Measurements from ENCODE around the gene PGP.

The PGP gene

GRCh38 chr16:2237493-2238149, 23.0 kb upstream of the PGP start:
- in situ Hi-C loops (cut with MboI; ENCODE audit: low sequenced_read_pairs), result no loop called here

- in situ Hi-C loops (cut with MboI; ENCODE audit: low sequenced_read_pairs), result no loop called here
These were observed 22.5 kb upstream of the PGP start for GRCh38 chr16:2237102-2237482.

GRCh38 chr16:2236337-2237101, 21.9 kb upstream of the PGP start, which contains the start of gene DNASE1L2:
TSS of gene DNASE1L2 (plus strand) at chr16:2236444. CDS start at chr16:2236817, 373 bp downstream.
- in situ Hi-C loops (cut with MboI; ENCODE audit: low sequenced_read_pairs), result no loop called here

GRCh38 chr16:2235695-2236336, 21.2 kb upstream of the PGP start:
- in situ Hi-C loops (cut with MboI; ENCODE audit: low sequenced_read_pairs), result no loop called here

GRCh38 chr16:2235234-2235651, 20.6 kb upstream of the PGP start:
- in situ Hi-C loops (cut with MboI; ENCODE audit: low sequenced_read_pairs), result no loop called here

GRCh38 chr16:2234813-2235170, 20.2 kb upstream of the PGP start:
- in situ Hi-C loops (cut with MboI; ENCODE audit: low sequenced_read_pairs), result no loop called here

- in situ Hi-C loops (cut with MboI; ENCODE audit: low sequenced_read_pairs), result no loop called here
These were observed 19.5 kb upstream of the PGP start for GRCh38 chr16:2233872-2234812.

- in situ Hi-C loops (cut with MboI; ENCODE audit: low sequenced_read_pairs), result no loop called here
These were observed 18.6 kb upstream of the PGP start for GRCh38 chr16:2233046-2233775.

GRCh38 chr16:2232094-2232990, 17.7 kb upstream of the PGP start:
- in situ Hi-C loops (cut with MboI; ENCODE audit: low sequenced_read_pairs), result no loop called here

- in situ Hi-C loops (cut with MboI; ENCODE audit: low sequenced_read_pairs), result no loop called here
These were observed 16.6 kb upstream of the PGP start for GRCh38 chr16:2231016-2231931.

- in situ Hi-C loops (cut with MboI; ENCODE audit: low sequenced_read_pairs), result no loop called here
These were observed 15.7 kb upstream of the PGP start for GRCh38 chr16:2230376-2230775.

- in situ Hi-C loops (cut with MboI; ENCODE audit: low sequenced_read_pairs), result no loop called here
These were observed 15.1 kb upstream of the PGP start for GRCh38 chr16:2229632-2230250.

GRCh38 chr16:2229091-2229490, 14.5 kb upstream of the PGP start:
- in situ Hi-C loops (cut with MboI; ENCODE audit: low sequenced_read_pairs), result no loop called here

- in situ Hi-C loops (cut with MboI; ENCODE audit: low sequenced_read_pairs), result no loop called here
These were observed 13.7 kb upstream of the PGP start for GRCh38 chr16:2228161-2228824.

GRCh38 chr16:2226918-2227317, 12.3 kb upstream of the PGP start:
- in situ Hi-C loops (cut with MboI; ENCODE audit: low sequenced_read_pairs), result no loop called here

- in situ Hi-C loops (cut with MboI; ENCODE audit: low sequenced_read_pairs), result no loop called here
These were observed 11.7 kb upstream of the PGP start for GRCh38 chr16:2226245-2226793.

- in situ Hi-C loops (cut with MboI; ENCODE audit: low sequenced_read_pairs), result no loop called here
These were observed 9.4 kb upstream of the PGP start for GRCh38 chr16:2223942-2224486.

Data from HL-60/S4 (cell line).